Muscle layer of duodenum (tissue), 2 donors: ENCODE data around the gene RIOX2.
"Not testable (repeated sequence)": the region's sequence is repeated elsewhere in the genome, so short reads cannot be mapped to it uniquely, and the experiment has no call there.

ENCODE experiments used
- H3K27ac ChIP-seq: one replicate; pipeline ENCODE4 v1.7.0; 2013; ENCODE audit warnings: mild to moderate bottlenecking, low read length
- H3K27me3 ChIP-seq: one replicate; pipeline ENCODE4 v1.7.0; 2013; ENCODE audit warnings: low read depth, mild to moderate bottlenecking, control low read depth, low read length
- H3K36me3 ChIP-seq, 2 donors: one replicate each; pipeline ENCODE4 v1.7.0; 2013; ENCODE audit warnings: low read length in 2 of 2, control low read depth in 1 of 2, mild to moderate bottlenecking in 1 of 2; ENCODE audit not compliant: insufficient read depth in 2 of 2, control insufficient read depth in 1 of 2
- H3K4me1 ChIP-seq, 2 donors: one replicate each; pipeline ENCODE4 v1.7.0; 2013; ENCODE audit warnings: low read length in 2 of 2, mild to moderate bottlenecking in 2 of 2, control low read depth in 1 of 2, moderate library complexity in 1 of 2; ENCODE audit not compliant: insufficient read depth in 2 of 2, control insufficient read depth in 1 of 2
- H3K4me3 ChIP-seq, 2 donors: one replicate each; pipeline ENCODE4 v1.7.0; 2013; ENCODE audit warnings: low read length in 2 of 2, low read depth in 1 of 2, mild to moderate bottlenecking in 1 of 2
- H3K9me3 ChIP-seq, 2 donors: one replicate each; pipeline ENCODE4 v1.7.0; 2013; ENCODE audit warnings: low read length in 2 of 2, control low read depth in 1 of 2, mild to moderate bottlenecking in 1 of 2; ENCODE audit not compliant: control insufficient read depth in 1 of 2
- donor health status: healthy.

Gene RIOX2

DNA sequence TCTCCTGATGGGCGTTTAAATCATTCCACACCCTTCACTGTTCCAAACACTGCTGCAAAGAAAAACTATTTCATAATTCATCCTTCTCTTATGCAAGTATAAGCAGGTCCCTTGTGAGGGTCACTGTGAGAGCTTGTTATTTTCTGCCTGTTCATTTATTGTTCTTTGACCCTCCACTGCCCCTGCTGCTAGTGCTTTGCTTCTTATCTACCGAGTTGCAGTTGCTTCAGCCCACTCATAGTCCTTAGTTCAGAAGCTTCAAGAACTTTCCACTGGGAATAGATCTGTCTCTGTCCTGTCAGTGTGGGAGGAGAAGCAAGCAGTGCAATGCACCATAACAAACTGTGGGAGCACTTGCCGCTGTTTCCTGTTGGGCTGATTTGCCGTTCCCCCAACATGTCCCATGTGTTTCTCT is 39.8 kb downstream of the RIOX2 start:
- peaks cover 17 to 56% of the 10 kb centered on the region in 2 donors for H3K36me3 ChIP-seq
- no peak overlapping the region for H3K4me3 ChIP-seq
- H3K27ac ChIP-seq = no peak overlapping the region
- no peaks in the 10 kb centered on the region for H3K4me1 ChIP-seq
- no peaks in the 10 kb centered on the region for H3K9me3 ChIP-seq
- no peaks in the 10 kb centered on the region for H3K27me3 ChIP-seq

DNA sequence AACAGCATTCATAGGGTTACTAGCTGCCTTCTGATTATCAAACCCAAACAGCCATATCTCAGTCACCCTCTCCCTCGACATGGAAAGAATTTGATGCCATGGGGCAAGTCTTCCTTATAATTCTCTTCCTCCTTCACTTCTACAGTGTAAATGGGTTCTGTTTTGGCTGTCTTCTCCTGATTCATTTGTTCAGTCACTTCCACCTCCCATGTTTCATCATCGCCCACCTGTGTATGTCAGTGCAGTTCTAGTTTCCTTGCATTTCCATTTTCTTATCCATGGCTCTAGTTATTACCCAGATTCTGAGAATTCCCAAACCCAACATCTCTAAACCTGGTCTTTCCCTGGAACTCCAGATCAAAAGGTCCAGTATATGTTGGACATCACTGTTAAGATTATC is 41.0 kb downstream of the RIOX2 start:
- Histone ChIP-seq H3K4me3 (no peak overlapping the region), H3K36me3 (peaks cover 11 to 55% of the 10 kb centered on the region in 2 donors), H3K27ac (no peak overlapping the region), H3K4me1 (no peaks in the 10 kb centered on the region), H3K27me3 (no peaks in the 10 kb centered on the region), H3K9me3 (no peaks in the 10 kb centered on the region)

- Histone ChIP-seq H3K4me3 (no peak overlapping the region), H3K27ac (no peak overlapping the region), H3K27me3 (no peaks in the 10 kb centered on the region), H3K4me1 (no peaks in the 10 kb centered on the region), H3K9me3 (no peaks in the 10 kb centered on the region), H3K36me3 (peaks cover 4 to 46% of the 10 kb centered on the region in 2 donors)
Observed at GRCh38 chr3:97930018-97930417, 42.2 kb downstream of the RIOX2 start.

DNA sequence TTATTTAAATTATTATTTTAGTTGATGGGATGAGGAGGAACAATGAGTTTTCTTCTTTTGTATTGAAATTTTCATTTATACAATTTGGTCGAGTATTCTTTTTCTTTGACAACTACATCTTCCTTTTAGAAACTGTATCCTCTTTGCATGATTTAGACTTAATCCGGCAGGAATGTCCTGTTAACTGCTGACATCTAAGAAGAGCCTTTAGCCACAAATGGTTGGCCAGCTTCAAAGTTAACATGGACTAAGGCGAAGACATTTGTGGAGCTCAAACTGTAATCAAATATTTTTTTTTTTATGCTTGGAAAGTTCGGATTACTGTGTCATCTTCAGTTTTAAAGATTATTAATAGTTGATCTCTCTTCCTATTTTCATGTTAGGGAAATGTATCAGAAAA is 43.2 kb downstream of the RIOX2 start:
- H3K27ac ChIP-seq = no peak overlapping the region
- no peaks in the 10 kb centered on the region for H3K4me1 ChIP-seq
- H3K9me3 ChIP-seq = no peaks in the 10 kb centered on the region
- H3K4me3 ChIP-seq = no peak overlapping the region
- H3K27me3 ChIP-seq = no peaks in the 10 kb centered on the region
- peaks cover 0 to 50% of the 10 kb centered on the region in 2 donors for H3K36me3 ChIP-seq

- H3K36me3 ChIP-seq = peaks cover 0 to 44% of the 10 kb centered on the region in 2 donors
- no peaks in the 10 kb centered on the region for H3K9me3 ChIP-seq
- H3K27ac ChIP-seq = no peak overlapping the region
- no peak overlapping the region for H3K4me3 ChIP-seq
- no peaks in the 10 kb centered on the region for H3K27me3 ChIP-seq
- H3K4me1 ChIP-seq = no peaks in the 10 kb centered on the region
Observed at GRCh38 chr3:97927704-97928103, 44.5 kb downstream of the RIOX2 start.

GRCh38 chr3:97917813-97918536 is 54.3 kb downstream of the RIOX2 start:
- Histone ChIP-seq H3K27ac (no peak overlapping the region), H3K4me3 (no peak overlapping the region), H3K27me3 (no peaks in the 10 kb centered on the region), H3K9me3 (no peaks in the 10 kb centered on the region), H3K4me1 (no peaks in the 10 kb centered on the region), H3K36me3 (peaks cover 35 to 45% of the 10 kb centered on the region in 2 donors)

GRCh38 chr3:97916576-97916975 is 55.7 kb downstream of the RIOX2 start:
- no peak overlapping the region for H3K27ac ChIP-seq
- H3K9me3 ChIP-seq = no peaks in the 10 kb centered on the region
- H3K27me3 ChIP-seq = no peaks in the 10 kb centered on the region
- H3K4me3 ChIP-seq = no peak overlapping the region
- H3K36me3 ChIP-seq = peaks cover 37 to 45% of the 10 kb centered on the region in 2 donors
- H3K4me1 ChIP-seq = no peaks in the 10 kb centered on the region

DNA sequence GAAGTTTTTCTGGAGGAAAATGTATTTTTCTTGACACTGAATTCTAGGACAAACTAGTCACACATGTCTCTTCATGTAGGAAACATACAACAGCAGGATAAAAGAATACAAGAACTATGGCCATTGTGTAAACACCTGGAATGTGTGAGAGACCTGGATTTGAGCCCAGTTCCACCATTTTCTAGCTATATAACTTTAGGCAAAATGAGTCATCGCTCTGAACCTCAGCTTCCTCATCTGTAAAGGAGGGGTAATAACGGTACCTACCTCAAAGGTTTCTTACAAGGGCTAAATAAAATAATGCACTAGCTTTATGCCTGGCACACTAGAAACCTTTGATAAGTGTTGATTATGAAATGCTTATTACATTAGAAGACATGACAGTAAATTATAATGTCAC is 57.8 kb downstream of the RIOX2 start:
- peaks cover 37 to 45% of the 10 kb centered on the region in 2 donors for H3K36me3 ChIP-seq

DNA sequence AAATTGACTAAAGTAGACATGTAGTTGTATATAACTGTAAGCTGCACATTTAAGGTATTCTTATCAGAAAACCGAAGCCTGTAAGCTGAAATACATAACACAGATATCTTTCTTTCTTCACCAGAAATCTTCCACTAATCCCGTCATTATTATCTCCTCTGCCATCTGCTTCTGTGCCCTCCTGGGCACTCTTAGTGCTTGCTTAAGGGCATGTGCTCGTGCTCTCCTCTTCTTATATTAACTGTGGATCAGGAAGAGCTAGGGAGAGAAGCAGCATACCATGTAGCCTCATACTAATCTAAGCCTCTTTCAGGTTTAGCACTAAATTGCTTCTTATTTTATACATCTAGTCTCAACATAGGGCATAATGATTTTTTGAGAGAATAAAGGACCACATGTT is 60.8 kb downstream of the RIOX2 start:
- Histone ChIP-seq H3K27me3 (no peaks in the 10 kb centered on the region), H3K27ac (no peak overlapping the region), H3K36me3 (peaks cover 21 to 25% of the 10 kb centered on the region in 2 donors)

More for the DNA sequence above, 57.8 kb downstream of the RIOX2 start:
- Histone ChIP-seq H3K27ac (no peak overlapping the region), H3K4me1 (no peaks in the 10 kb centered on the region), H3K27me3 (no peaks in the 10 kb centered on the region), H3K4me3 (no peak overlapping the region), H3K9me3 (no peaks in the 10 kb centered on the region)

GRCh38 chr3:97910931-97911351 is 61.3 kb downstream of the RIOX2 start:
- Histone ChIP-seq H3K27ac (no peak overlapping the region), H3K4me1 (no peaks in the 10 kb centered on the region), H3K36me3 (peaks cover 17 to 20% of the 10 kb centered on the region in 2 donors), H3K27me3 (no peaks in the 10 kb centered on the region), H3K4me3 (no peak overlapping the region), H3K9me3 (no peaks in the 10 kb centered on the region)

More for the DNA sequence above, 60.8 kb downstream of the RIOX2 start:
- no peaks in the 10 kb centered on the region for H3K4me1 ChIP-seq
- no peak overlapping the region for H3K4me3 ChIP-seq
- no peaks in the 10 kb centered on the region for H3K9me3 ChIP-seq

GRCh38 chr3:97910236-97910831 is 61.9 kb downstream of the RIOX2 start:
- peaks cover 14 to 17% of the 10 kb centered on the region in 2 donors for H3K36me3 ChIP-seq
- not testable (repeated sequence) for H3K27me3 ChIP-seq, H3K9me3 ChIP-seq, H3K4me1 ChIP-seq, H3K4me3 ChIP-seq, H3K27ac ChIP-seq
